HL-60/S4 treated with phorbol 12-myristate 13-acetate at 8.2 ng/mL for 4 days and 3 days (cell line): ENCODE results near the gene CPZ.
"Not testable (repeated sequence)": the region's sequence is repeated elsewhere in the genome, so short reads cannot be mapped to it uniquely, and the experiment has no call there.

Source experiments
- in situ Hi-C: fragments of 300-500 bp; cut with MboI; formaldehyde crosslinking; loops from 2 replicates; pipeline ENCODE4 v1.15.0; 2022; ENCODE audit warnings: low sequenced_read_pairs

Gene CPZ

GRCh38 chr4:8606966-8607365 lies 14.4 kb downstream of the CPZ start:
- in situ Hi-C loops = no loop called here

GRCh38 chr4:8607603-8608481 lies 15.3 kb downstream of the CPZ start:
- in situ Hi-C loops = no loop called here

DNA sequence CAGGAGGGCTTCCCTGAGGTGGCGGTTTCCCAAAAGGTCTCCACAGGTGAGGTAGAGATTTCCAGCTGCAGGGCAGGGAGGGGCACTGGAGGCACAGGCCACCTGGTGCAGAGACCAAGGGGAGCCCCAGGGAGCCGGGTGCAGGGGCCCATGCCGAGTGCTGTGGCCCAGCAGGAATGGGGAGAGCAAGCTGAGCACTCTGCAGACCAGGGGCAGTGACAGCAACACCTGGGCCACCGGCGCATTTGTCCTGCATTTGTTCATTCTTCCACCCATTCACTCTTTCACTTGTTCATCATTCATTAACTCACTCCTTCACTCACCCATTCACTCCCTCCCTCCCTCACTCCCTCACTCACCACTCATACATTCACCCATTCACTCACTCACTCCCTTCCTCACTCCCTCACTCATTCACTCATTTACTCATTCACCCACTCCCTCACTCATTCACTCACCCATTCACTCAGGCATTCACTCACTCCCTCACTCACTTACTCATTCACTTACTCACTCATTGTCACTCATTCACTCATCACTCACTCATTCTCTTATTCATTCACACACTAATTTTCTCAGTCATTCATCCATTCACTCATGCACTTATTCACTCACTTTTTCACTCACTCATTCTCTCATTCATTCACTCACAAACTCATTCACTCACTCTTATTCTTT lies 16.3 kb downstream of the CPZ start:
- in situ Hi-C loops = no loop called here

DNA sequence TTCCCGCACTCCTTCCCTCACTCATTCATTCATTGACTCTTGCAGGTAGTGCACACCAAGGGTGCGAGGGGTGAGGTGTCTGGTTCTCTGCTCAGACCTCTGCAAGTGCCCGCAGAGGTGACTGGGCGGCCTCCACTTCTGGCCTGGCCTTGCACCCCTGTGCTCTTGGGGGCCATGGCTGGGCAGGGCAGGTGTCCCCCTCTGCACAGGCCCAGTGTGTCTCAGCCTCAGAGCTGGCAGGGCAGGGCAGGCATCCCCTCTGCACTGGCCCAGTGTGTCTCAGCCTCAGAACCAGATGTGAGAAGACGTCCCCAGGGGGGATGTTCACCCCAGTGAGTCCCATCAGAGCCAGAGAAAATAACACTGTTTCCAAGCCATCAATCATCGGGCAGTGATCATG lies 16.8 kb downstream of the CPZ start:
- in situ Hi-C loops = no loop called here

DNA sequence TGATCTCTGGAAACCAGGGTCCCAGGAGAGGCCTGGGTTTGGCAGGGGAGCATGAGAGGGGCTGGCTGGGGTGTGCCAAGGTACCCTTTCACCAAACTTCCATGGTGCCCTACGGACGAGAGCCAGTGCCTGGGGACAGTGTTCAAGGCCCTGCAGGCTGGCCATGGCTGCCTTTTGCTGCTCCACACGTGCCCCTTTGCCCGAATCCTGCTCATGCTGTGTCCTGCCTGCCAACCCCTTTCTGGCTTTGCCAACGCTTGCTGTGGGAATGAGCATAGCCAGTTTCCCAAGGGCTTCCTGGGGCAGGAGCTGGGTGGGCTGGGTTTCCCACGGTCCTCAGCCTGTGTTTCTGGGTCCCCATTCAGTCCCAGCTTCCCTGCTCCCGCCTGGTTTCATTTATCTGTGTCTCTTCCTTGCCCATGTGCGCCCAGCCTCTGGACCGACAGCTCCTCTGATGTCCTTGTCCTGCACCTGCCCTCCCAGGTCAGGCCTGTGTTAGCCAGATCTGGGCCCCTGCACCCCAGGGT lies 17.3 kb downstream of the CPZ start:
- in situ Hi-C loops = no loop called here

DNA sequence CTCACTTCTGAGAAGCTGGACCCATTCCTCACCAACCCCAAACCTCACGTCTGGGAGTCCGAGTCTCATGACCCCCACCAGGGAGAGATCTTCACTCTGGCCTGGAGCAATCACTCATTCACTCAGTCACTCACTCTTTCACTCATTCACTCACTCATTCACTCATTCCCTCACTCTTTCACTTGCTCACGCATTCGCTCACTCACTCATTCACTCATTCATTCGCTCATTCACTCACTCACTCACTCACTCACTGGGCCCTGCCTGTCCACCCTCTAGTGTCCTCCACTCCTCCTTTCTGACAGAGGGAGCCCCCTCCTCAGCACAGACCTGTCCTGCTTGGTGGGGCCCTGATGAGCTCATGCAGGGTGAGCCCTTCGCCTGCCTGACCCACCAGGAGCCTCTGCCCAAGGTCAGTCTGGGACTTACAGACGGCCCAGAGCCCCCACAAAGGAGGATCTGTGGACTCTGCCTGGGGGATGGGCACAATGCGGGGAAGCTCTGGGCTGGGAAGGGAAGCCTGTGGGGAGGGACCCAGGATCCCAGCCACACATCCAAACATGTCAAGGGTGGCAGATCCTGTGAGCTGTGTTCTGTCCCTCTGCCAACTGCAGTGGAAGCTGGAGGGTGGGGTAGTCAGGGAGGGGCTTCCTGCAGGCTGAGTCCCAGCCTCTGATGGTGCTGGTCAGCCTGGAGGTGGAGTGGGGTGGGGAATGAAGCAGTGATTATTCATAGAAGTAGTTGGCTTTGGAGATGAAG lies 18.5 kb downstream of the CPZ start:
- in situ Hi-C loops = no loop called here

DNA sequence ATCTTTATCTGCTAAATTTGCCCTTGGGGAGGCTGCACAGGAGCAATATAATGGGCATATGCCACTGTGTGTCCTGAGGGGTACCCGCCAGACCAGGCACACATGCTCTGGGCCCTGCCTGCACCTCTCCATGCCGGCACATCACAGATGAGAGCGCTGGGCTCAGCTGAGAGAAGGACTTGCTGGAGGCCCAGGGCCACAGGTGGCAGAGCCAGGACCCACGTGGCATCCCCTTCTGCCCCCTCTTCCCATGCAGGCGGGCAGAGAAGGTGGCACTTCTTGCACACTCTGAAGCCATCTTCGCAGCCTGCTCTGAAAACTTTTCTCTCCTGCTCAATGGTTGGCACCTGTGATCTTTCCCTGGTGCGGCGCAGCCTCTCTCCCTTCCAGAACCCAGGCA lies 20.1 kb downstream of the CPZ start:
- in situ Hi-C loops = no loop called here

- in situ Hi-C loops = no loop called here
Measured at GRCh38 chr4:8613421-8614364, 21.1 kb downstream of the CPZ start.

DNA sequence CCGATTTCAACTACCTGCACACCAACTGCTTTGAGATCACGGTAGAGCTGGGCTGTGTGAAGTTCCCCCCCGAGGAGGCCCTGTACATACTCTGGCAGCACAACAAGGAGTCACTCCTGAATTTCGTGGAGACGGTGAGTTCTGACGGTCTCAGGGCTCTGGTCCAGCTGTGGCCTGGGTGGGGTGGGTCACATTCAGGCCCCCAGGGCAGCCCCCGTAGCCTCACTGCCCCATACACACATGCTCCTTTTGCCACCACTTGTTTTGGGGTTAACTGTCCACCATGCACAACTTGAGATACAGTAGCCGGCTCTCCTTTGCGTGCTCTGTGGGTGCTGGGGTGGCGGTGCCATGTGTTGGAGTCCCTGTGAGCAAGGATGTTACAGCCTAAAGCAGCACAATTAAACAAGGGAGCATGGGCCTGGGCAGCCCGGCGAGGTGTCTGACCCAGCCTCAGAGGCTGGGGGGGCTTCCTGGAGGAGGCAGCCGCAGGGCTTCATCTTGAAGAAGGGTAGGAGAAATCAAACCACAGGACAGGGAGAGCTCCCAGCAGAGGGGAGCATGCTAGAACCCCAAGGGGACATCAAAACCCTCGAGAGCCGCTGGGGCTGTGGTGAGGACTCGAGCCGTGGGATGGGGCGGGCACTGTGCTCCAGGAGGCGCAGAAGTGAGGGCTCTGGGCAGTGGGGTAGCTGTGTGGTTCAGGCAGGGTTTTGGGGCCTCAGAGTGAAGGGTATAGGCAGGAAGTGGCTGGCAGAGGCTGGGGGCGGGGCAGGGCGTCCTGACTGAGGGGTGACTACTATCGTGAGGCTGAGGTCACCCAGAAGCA lies 22.0 kb downstream of the CPZ start:
- in situ Hi-C loops = no loop called here

- in situ Hi-C loops = no loop called here
Measured at GRCh38 chr4:8615366-8615765, 22.8 kb downstream of the CPZ start.

DNA sequence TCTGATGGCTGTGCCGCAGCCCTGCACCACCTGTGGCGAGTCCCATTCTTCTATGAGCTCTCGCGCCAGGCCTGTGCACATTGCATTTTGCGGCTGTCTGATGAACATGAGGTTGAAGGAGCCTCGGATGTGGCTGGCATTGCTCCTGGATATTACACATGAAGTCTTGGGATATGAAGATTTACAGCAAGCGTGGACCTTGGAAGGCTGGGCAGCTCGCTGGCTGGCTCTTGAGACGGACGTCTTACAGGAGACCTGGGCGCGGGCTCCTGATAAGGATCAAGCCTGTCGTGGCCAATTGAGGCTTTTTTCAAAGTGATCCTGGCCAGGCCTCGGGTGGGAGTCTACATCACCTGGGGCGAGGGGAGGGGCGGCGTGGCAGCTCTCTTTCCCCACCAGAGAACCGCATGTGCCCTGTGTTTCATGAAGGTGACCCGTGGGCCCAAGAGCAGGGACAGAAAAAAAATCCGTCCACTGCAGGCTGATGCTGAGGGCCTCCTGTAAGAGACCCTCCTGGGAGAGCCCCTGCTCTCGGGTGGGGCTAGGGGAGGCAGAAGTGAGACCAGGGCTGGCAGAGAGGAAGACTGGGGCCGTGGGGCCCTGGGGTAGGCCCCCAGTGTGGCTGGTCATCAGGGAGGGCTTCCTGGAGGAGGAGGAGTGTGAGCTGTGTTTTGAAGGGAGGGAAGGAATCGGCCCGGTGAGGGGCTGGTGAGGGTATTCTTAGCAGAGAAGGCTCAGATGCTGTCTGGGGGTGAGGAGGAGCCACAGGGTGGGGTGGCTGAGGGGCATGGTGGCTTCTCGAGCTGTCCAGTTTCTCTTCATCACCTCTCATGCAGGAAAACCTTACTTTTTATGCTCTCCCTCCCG lies 23.6 kb downstream of the CPZ start:
- in situ Hi-C loops = no loop called here

DNA sequence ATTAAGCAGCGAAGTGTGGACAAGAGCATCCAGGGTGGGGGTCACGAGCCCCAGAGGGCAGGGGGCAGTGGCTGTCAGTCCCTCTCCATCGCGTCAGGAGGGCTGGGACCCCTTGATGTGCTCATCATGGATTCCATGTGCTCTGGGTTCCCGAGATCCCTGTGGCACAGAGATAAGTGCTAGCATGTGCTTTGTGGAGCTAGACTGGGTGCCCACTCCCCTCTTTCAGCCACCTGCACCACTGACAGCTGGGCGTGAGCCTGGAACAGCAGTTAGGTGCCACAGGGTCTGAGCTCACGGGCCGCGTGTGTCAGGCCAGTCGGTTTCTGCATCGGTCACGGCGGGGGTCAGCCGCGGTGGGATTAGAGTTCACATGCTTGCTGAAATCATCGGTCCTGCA lies 24.3 kb downstream of the CPZ start:
- in situ Hi-C loops = no loop called here

DNA sequence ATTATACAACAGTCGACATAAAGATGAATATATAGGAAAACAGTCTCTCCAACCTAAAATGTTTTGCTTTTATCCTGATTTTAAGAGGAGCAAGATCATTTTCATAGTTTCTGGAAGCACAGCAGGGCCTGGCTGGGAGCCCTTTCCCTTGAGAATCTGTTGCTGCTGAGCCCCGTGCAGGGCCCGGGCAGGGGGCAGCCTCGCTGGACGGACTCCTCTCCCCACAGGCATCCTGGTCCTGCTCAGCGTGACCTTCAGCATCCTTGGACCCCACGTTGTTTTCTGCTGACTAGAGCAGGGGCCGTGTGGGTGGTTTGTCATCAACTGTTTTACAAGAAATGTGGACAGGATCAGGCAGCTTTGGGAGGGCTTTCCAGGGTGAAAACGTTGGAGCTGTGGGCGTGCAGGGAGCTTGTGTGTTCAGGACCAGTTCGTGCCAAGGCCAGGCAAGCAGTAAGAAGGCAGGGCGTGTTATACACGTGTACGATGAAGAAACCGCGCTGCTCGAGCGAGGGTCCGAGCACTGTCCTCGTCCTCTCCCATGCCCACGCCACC lies 25.0 kb downstream of the CPZ start:
- in situ Hi-C loops = no loop called here

GRCh38 chr4:8618421-8618820 lies 25.9 kb downstream of the CPZ start:
- in situ Hi-C loops = no loop called here

- in situ Hi-C loops = no loop called here
Measured at GRCh38 chr4:8618961-8619720, 26.6 kb downstream of the CPZ start.

- in situ Hi-C loops = not testable (repeated sequence)
Measured at GRCh38 chr4:8621135-8621534, 28.6 kb downstream of the CPZ start.

GRCh38 chr4:8624601-8625272 lies 32.2 kb downstream of the CPZ start:
- in situ Hi-C loops = not testable (repeated sequence)
